Measurements from ENCODE around the gene UFC1. TPM values are rescaled to one million over a fixed set of nuclear protein-coding genes. Genes with fewer than 3 reads are reported as not detected.
A peak's percentile ranks its signal among the peaks of the same experiment; 100 is the strongest.

UFC1 gene
- total and polyA plus RNA-seq, 2 of the 13 experiments (the other 11 are each of a cell fraction or from before 2014, with no cell fraction given), result 72.8 to 85.2 TPM

GRCh38 chr1:161177112-161177935 lies 23.5 kb downstream of the UFC1 start, which contains the start of gene B4GALT3 (continued):
- TF ChIP-seq, protein P1, sequence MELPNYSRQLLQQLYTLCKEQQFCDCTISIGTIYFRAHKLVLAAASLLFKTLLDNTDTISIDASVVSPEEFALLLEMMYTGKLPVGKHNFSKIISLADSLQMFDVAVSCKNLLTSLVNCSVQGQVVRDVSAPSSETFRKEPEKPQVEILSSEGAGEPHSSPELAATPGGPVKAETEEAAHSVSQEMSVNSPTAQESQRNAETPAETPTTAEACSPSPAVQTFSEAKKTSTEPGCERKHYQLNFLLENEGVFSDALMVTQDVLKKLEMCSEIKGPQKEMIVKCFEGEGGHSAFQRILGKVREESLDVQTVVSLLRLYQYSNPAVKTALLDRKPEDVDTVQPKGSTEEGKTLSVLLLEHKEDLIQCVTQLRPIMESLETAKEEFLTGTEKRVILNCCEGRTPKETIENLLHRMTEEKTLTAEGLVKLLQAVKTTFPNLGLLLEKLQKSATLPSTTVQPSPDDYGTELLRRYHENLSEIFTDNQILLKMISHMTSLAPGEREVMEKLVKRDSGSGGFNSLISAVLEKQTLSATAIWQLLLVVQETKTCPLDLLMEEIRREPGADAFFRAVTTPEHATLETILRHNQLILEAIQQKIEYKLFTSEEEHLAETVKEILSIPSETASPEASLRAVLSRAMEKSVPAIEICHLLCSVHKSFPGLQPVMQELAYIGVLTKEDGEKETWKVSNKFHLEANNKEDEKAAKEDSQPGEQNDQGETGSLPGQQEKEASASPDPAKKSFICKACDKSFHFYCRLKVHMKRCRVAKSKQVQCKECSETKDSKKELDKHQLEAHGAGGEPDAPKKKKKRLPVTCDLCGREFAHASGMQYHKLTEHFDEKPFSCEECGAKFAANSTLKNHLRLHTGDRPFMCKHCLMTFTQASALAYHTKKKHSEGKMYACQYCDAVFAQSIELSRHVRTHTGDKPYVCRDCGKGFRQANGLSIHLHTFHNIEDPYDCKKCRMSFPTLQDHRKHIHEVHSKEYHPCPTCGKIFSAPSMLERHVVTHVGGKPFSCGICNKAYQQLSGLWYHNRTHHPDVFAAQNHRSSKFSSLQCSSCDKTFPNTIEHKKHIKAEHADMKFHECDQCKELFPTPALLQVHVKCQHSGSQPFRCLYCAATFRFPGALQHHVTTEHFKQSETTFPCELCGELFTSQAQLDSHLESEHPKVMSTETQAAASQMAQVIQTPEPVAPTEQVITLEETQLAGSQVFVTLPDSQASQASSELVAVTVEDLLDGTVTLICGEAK (IDR thresholded peaks at IDR 0.05), result no peak
- TF ChIP-seq, protein P1 (CRISPR knock-in tag; IDR thresholded peaks at IDR 0.05), result peak; percentile 30; the same call in 1 of the 2 replicates
- TF ChIP-seq MBD4 (IDR thresholded peaks at IDR 0.05; ENCODE audit: borderline replicate concordance, low read length), result no peak
- TF ChIP-seq, protein P2, sequence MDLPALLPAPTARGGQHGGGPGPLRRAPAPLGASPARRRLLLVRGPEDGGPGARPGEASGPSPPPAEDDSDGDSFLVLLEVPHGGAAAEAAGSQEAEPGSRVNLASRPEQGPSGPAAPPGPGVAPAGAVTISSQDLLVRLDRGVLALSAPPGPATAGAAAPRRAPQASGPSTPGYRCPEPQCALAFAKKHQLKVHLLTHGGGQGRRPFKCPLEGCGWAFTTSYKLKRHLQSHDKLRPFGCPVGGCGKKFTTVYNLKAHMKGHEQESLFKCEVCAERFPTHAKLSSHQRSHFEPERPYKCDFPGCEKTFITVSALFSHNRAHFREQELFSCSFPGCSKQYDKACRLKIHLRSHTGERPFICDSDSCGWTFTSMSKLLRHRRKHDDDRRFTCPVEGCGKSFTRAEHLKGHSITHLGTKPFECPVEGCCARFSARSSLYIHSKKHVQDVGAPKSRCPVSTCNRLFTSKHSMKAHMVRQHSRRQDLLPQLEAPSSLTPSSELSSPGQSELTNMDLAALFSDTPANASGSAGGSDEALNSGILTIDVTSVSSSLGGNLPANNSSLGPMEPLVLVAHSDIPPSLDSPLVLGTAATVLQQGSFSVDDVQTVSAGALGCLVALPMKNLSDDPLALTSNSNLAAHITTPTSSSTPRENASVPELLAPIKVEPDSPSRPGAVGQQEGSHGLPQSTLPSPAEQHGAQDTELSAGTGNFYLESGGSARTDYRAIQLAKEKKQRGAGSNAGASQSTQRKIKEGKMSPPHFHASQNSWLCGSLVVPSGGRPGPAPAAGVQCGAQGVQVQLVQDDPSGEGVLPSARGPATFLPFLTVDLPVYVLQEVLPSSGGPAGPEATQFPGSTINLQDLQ (CRISPR knock-in tag; IDR thresholded peaks at IDR 0.05), result peak; percentile 73
- TF ChIP-seq ZNF839 (CRISPR knock-in tag; IDR thresholded peaks at IDR 0.05; ENCODE audit: borderline replicate concordance), result no peak; the same call in 1 of the 2 replicates
- peak; percentile 77; the same call in 1 of the 2 replicates for TF ChIP-seq ZNF558 (CRISPR knock-in tag; IDR thresholded peaks at IDR 0.05; ENCODE audit: borderline replicate concordance)
- TF ChIP-seq CC2D1A (CRISPR knock-in tag; IDR thresholded peaks at IDR 0.05), result 0 out of 2 replicates have a peak, but pooled peaks have one; percentile 52
- TF ChIP-seq EP300 (IDR thresholded peaks at IDR 0.05; ENCODE audit: low read depth in 2 of 2, low read length in 2 of 2), result 0 out of 4 replicates have a peak, but pooled peaks of 1 of the 2 experiments have one; percentile 3
- TF ChIP-seq EP300 (CRISPR knock-in tag; IDR thresholded peaks at IDR 0.05; ENCODE audit: borderline replicate concordance), result no peak
- TF ChIP-seq TEAD3 (CRISPR knock-in tag; optimal IDR thresholded peaks at IDR 0.05; ENCODE audit: borderline replicate concordance), result peak; percentile 16
- TF ChIP-seq ZNF543 (CRISPR knock-in tag; IDR thresholded peaks at IDR 0.05), result peak; percentile 70; the same call in 1 of the 2 replicates
- TF ChIP-seq, protein P3, sequence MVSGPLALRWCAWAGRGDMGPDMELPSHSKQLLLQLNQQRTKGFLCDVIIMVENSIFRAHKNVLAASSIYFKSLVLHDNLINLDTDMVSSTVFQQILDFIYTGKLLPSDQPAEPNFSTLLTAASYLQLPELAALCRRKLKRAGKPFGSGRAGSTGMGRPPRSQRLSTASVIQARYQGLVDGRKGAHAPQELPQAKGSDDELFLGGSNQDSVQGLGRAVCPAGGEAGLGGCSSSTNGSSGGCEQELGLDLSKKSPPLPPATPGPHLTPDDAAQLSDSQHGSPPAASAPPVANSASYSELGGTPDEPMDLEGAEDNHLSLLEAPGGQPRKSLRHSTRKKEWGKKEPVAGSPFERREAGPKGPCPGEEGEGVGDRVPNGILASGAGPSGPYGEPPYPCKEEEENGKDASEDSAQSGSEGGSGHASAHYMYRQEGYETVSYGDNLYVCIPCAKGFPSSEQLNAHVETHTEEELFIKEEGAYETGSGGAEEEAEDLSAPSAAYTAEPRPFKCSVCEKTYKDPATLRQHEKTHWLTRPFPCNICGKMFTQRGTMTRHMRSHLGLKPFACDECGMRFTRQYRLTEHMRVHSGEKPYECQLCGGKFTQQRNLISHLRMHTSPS (CRISPR knock-in tag; IDR thresholded peaks at IDR 0.05; ENCODE audit: low read depth), result no peak
- TF ChIP-seq ZNF17 (CRISPR knock-in tag; IDR thresholded peaks at IDR 0.05), result no peak
- TF ChIP-seq PAWR (CRISPR knock-in tag; IDR thresholded peaks at IDR 0.05; ENCODE audit: borderline replicate concordance), result peak; percentile 95; the same call in 1 of the 2 replicates
- 0 out of 2 replicates have a peak, but pooled peaks have one; percentile 57 for TF ChIP-seq ZNF614 (CRISPR knock-in tag; IDR thresholded peaks at IDR 0.05; ENCODE audit: borderline replicate concordance)

Measured in HepG2 (cell line).